Stomach (tissue), 4 donors: Measurements from ENCODE around the gene PTK6.

ENCODE experiments used
- EP300 ChIP-seq: sonication (generic); formaldehyde crosslinking; IDR thresholded peaks from one replicate; pipeline ENCODE4 v1.6.1; 2017; ENCODE audit warnings: antibody characterized with exemption
- POLR2A ChIP-seq, 4 donors: fragments of 450-650 bp; IDR thresholded peaks; one replicate each; pipeline ENCODE4 v1.6.1; 2016; ENCODE audit warnings: antibody characterized with exemption in 4 of 4, control low read depth in 2 of 4, mild to moderate bottlenecking in 1 of 4, moderate library complexity in 1 of 4
- TF ChIP-seq, protein P1 (sequence below), 7 experiments: fragments of 450-650 bp in 4 of 7; fragments of 200-600 bp in 3 of 7; sonication (generic) in 3 of 7; IDR thresholded peaks; one replicate each; pipeline ENCODE4 v1.5.1; 2016 to 2019; ENCODE audit warnings: antibody characterized with exemption in 7 of 7, control low read depth in 2 of 7, mild to moderate bottlenecking in 1 of 7

DNA sequence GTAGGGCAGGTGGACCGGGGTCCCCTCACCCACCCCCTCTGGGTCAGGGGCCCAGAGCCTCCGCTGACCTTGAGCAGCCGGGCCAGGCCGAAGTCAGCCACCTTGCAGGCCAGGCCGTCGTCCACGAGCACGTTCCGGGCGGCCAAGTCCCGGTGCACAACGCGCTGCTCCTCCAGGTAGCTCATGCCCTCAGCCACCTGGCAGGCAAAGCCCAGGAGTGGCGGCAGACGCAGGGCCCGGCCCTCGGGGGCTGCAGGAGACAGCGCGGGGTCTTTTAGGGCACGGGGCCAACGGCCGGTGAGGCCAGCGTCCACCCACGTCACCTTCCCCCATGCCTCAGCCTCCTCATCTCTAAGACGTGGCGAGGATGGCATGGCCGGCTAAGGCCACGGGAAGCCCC, 4.2 kb upstream of the PTK6 start:
- no peak for TF ChIP-seq POLR2A (IDR thresholded peaks at IDR 0.05)
- TF ChIP-seq, protein P1, sequence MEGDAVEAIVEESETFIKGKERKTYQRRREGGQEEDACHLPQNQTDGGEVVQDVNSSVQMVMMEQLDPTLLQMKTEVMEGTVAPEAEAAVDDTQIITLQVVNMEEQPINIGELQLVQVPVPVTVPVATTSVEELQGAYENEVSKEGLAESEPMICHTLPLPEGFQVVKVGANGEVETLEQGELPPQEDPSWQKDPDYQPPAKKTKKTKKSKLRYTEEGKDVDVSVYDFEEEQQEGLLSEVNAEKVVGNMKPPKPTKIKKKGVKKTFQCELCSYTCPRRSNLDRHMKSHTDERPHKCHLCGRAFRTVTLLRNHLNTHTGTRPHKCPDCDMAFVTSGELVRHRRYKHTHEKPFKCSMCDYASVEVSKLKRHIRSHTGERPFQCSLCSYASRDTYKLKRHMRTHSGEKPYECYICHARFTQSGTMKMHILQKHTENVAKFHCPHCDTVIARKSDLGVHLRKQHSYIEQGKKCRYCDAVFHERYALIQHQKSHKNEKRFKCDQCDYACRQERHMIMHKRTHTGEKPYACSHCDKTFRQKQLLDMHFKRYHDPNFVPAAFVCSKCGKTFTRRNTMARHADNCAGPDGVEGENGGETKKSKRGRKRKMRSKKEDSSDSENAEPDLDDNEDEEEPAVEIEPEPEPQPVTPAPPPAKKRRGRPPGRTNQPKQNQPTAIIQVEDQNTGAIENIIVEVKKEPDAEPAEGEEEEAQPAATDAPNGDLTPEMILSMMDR (IDR thresholded peaks at IDR 0.05) = no peak
- TF ChIP-seq EP300 = no peak
